Testis (tissue), 3 donors: ENCODE data around the gene TAGAP. TPM values are rescaled to one million over a fixed set of nuclear protein-coding genes. Genes with fewer than 3 reads are reported as not detected.
"Not testable (repeated sequence)": the region's sequence is repeated elsewhere in the genome, so short reads cannot be mapped to it uniquely, and the experiment has no call there.

Source experiments
- DNase-seq: peaks from one replicate; pipeline ENCODE4 v3.0.0-alpha.2; 2019
- H3K27ac ChIP-seq, 2 donors: fragments of 200-600 bp; sonication (generic); one replicate each; pipeline ENCODE4 v1.5.1; 2019
- H3K27me3 ChIP-seq: fragments of 200-600 bp; sonication (generic); one replicate; pipeline ENCODE4 v1.5.1; 2019
- H3K36me3 ChIP-seq: fragments of 200-600 bp; sonication (generic); one replicate; pipeline ENCODE4 v1.5.1; 2017; ENCODE audit warnings: low read depth; ENCODE audit errors: missing control alignments
- H3K4me1 ChIP-seq: fragments of 200-600 bp; sonication (generic); one replicate; pipeline ENCODE4 v1.5.1; 2019
- H3K4me3 ChIP-seq, 2 donors: fragments of 200-600 bp; sonication (generic); one replicate each; pipeline ENCODE4 v1.5.1; 2017 to 2019
- H3K9me3 ChIP-seq: fragments of 200-600 bp; sonication (generic); one replicate; pipeline ENCODE4 v1.5.1; 2017
- CTCF ChIP-seq, 3 experiments: fragments of 450-650 bp in 2 of 3; fragments of 200-600 bp in 1 of 3; sonication (generic) in 1 of 3; IDR thresholded peaks; one replicate each; pipeline ENCODE4 v1.5.1; 2016 to 2019; ENCODE audit warnings: antibody characterized with exemption in 3 of 3, mild to moderate bottlenecking in 2 of 3, moderate library complexity in 1 of 3
- POLR2A ChIP-seq: fragments of 450-650 bp; IDR thresholded peaks from one replicate; pipeline ENCODE4 v1.6.1; 2017; ENCODE audit warnings: antibody characterized with exemption, mild to moderate bottlenecking, moderate library complexity
- WGBS, 2 donors: methylation state at CpG; one replicate each; pipeline ENCODE4 v1.1.5; 2018; 5-methylcytosine and 5-hydroxymethylcytosine counted together
- intact Hi-C: fragments of 100-400 bp; cut with DNase I; formaldehyde crosslinking; loops from one replicate; pipeline ENCODE4 v1.15.1; 2023; ENCODE audit warnings: low total_unique reads
- polyA plus RNA-seq: library from polyadenylated mRNA; stranded (reverse); fragments of 350-450 nt; fragmentation: Illumina TruSeq; extraction: RNeasy Lipid Tissue Mini Kit (QIAGEN cat#74804); gene quantifications from one replicate; pipeline ENCODE4 v1.2.3, GENCODE V29; 2014; ENCODE audit warnings: low read depth, low replicate concordance; ENCODE audit not compliant: insufficient read depth
- total RNA-seq, 2 donors: library from RNA; depleted of rRNA; stranded (reverse); fragments of >200 nt; gene quantifications; one replicate each; pipeline ENCODE4 v1.2.3, GENCODE V29; 2016

The TAGAP gene
- total and polyA plus RNA-seq, 3 donors from 2014 or later: 1.1 to 4.9 (median 4.5) TPM

GRCh38 chr6:159036673-159037072 is 8.1 kb downstream of the TAGAP start:
- Histone ChIP-seq H3K36me3 (no peaks in the 10 kb centered on the region), H3K27ac (no peak overlapping the region), H3K4me1 (no peaks in the 10 kb centered on the region), H3K27me3 (no peaks in the 10 kb centered on the region), H3K9me3 (no peaks in the 10 kb centered on the region), H3K4me3 (no peak overlapping the region)
- 75 to 87% methylated on average over 6 to 14 of the region's 14 CpGs for WGBS, 2 donors
- no peak for DNase-seq
- TF ChIP-seq CTCF (IDR thresholded peaks at IDR 0.05): no peak
- no peak for TF ChIP-seq POLR2A
- intact Hi-C loops: no loop called here

- no peak overlapping the region for H3K27ac ChIP-seq
- H3K27me3 ChIP-seq: no peaks in the 10 kb centered on the region
- no peaks in the 10 kb centered on the region for H3K9me3 ChIP-seq
- intact Hi-C loops: no loop called here
- no peaks in the 10 kb centered on the region for H3K4me1 ChIP-seq
- no peak for TF ChIP-seq POLR2A
- TF ChIP-seq CTCF (IDR thresholded peaks at IDR 0.05): no peak
- no peak for DNase-seq
- H3K4me3 ChIP-seq: no peak overlapping the region
- 77 to 79% methylated on average over 12 to 17 of the region's 17 CpGs for WGBS, 2 donors
- H3K36me3 ChIP-seq: no peaks in the 10 kb centered on the region
Measured at GRCh38 chr6:159035891-159036290, 8.9 kb downstream of the TAGAP start.

- H3K36me3 ChIP-seq: no peaks in the 10 kb centered on the region
- no peak for DNase-seq
- intact Hi-C loops: no loop called here
- WGBS, 2 donors: 79 to 90% methylated on average over 11 of the region's 11 CpGs
- TF ChIP-seq POLR2A (no peak), CTCF (IDR thresholded peaks at IDR 0.05) (no peak)
- H3K4me3 ChIP-seq: no peak overlapping the region
- H3K27me3 ChIP-seq: no peaks in the 10 kb centered on the region
- H3K27ac ChIP-seq: no peak overlapping the region
- no peaks in the 10 kb centered on the region for H3K4me1 ChIP-seq
- H3K9me3 ChIP-seq: no peaks in the 10 kb centered on the region
Measured at GRCh38 chr6:159033160-159034049, 11.4 kb downstream of the TAGAP start.

- no peak for DNase-seq
- Histone ChIP-seq H3K36me3 (no peaks in the 10 kb centered on the region), H3K9me3 (no peaks in the 10 kb centered on the region), H3K27me3 (no peaks in the 10 kb centered on the region), H3K4me1 (no peaks in the 10 kb centered on the region), H3K27ac (no peak overlapping the region), H3K4me3 (no peak overlapping the region)
- intact Hi-C loops: no loop called here
- WGBS, 2 donors: 68 to 81% methylated on average over 5 of the region's 5 CpGs
- TF ChIP-seq POLR2A (no peak), CTCF (IDR thresholded peaks at IDR 0.05) (no peak)
Measured at GRCh38 chr6:159031846-159032245, 12.9 kb downstream of the TAGAP start.

- Histone ChIP-seq H3K4me3 (no peak overlapping the region), H3K27ac (no peak overlapping the region), H3K4me1 (no peaks in the 10 kb centered on the region), H3K27me3 (no peaks in the 10 kb centered on the region), H3K36me3 (no peaks in the 10 kb centered on the region), H3K9me3 (no peaks in the 10 kb centered on the region)
- intact Hi-C loops: no loop called here
- DNase-seq: no peak
- WGBS, 2 donors: 64 to 74% methylated on average over 2 of the region's 2 CpGs
- TF ChIP-seq CTCF (IDR thresholded peaks at IDR 0.05): no peak
- TF ChIP-seq POLR2A: no peak
Measured at GRCh38 chr6:159030168-159030567, 14.6 kb downstream of the TAGAP start.

GRCh38 chr6:159025224-159025623 is 19.6 kb downstream of the TAGAP start:
- intact Hi-C loops, DNase-seq, H3K4me1 ChIP-seq, H3K36me3 ChIP-seq, H3K27ac ChIP-seq, H3K9me3 ChIP-seq, H3K27me3 ChIP-seq, H3K4me3 ChIP-seq: not testable (repeated sequence)
- 57 to 97% methylated on average over 1 of the region's 1 CpG for WGBS, 2 donors
